Measurements from ENCODE around the gene PTPN4. TPM values are rescaled to one million over a fixed set of nuclear protein-coding genes. Genes with fewer than 3 reads are reported as not detected.

The PTPN4 gene
- total and polyA plus RNA-seq, 9 of the 15 experiments (the other 6 are each of a cell fraction or from before 2014, with no cell fraction given): 5.0 to 32.8 (median 27.3) TPM

DNA sequence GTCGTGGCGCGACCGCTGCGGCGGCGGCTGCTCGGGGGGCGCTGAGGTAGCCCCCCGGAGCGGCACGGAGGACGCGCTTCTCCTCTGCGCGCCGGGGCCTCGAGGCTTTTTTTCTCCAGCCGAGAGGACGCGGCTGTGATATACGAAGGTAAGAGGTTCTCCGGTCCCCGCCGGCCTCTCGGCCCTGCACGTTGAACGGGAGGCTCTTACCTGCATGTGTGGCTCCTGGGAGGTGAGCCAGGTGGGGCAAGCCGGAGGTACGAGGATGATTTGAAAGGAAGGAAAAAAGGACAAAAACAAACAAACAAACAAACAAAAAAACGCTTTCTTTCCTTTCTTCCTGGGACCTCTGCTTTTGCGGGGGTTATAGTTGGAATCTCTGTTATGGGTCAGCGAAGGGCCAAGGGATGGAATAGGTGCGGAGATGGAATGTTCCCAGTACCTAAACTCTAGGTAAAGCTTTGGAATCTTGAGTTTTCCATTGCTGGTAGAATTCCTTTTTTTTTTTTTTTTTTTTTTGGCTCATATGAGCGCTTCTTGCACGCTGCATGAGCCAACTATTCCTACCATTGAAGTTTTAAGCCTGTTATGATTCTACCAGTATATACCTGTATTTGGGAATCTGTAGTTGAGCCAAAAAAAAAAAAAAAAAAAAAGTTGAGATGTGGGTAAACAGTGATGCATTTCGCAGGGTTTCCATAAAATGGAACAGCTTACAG lies 674 bp downstream of the PTPN4 start (continued):
- TF ChIP-seq RFX5 (IDR thresholded peaks at IDR 0.05; ENCODE audit: low read depth, low read length): no peak
- no peak for TF ChIP-seq CBX8 (IDR thresholded peaks at IDR 0.05; ENCODE audit: borderline replicate concordance, extremely low read depth, low read depth, low read length, poor library complexity, severe bottlenecking)
- TF ChIP-seq, protein P1, sequence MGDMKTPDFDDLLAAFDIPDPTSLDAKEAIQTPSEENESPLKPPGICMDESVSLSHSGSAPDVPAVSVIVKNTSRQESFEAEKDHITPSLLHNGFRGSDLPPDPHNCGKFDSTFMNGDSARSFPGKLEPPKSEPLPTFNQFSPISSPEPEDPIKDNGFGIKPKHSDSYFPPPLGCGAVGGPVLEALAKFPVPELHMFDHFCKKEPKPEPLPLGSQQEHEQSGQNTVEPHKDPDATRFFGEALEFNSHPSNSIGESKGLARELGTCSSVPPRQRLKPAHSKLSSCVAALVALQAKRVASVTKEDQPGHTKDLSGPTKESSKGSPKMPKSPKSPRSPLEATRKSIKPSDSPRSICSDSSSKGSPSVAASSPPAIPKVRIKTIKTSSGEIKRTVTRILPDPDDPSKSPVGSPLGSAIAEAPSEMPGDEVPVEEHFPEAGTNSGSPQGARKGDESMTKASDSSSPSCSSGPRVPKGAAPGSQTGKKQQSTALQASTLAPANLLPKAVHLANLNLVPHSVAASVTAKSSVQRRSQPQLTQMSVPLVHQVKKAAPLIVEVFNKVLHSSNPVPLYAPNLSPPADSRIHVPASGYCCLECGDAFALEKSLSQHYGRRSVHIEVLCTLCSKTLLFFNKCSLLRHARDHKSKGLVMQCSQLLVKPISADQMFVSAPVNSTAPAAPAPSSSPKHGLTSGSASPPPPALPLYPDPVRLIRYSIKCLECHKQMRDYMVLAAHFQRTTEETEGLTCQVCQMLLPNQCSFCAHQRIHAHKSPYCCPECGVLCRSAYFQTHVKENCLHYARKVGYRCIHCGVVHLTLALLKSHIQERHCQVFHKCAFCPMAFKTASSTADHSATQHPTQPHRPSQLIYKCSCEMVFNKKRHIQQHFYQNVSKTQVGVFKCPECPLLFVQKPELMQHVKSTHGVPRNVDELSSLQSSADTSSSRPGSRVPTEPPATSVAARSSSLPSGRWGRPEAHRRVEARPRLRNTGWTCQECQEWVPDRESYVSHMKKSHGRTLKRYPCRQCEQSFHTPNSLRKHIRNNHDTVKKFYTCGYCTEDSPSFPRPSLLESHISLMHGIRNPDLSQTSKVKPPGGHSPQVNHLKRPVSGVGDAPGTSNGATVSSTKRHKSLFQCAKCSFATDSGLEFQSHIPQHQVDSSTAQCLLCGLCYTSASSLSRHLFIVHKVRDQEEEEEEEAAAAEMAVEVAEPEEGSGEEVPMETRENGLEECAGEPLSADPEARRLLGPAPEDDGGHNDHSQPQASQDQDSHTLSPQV (IDR thresholded peaks at IDR 0.05): 0 out of 2 replicates have a peak, but pooled peaks have one; percentile 26
- no peak for TF ChIP-seq NR4A1 (CRISPR knock-in tag; IDR thresholded peaks at IDR 0.05)
- 0 out of 2 replicates have a peak, but pooled peaks have one; percentile 21 for TF ChIP-seq NR4A1 (tag; IDR thresholded peaks at IDR 0.05)
- TF ChIP-seq, protein P2, sequence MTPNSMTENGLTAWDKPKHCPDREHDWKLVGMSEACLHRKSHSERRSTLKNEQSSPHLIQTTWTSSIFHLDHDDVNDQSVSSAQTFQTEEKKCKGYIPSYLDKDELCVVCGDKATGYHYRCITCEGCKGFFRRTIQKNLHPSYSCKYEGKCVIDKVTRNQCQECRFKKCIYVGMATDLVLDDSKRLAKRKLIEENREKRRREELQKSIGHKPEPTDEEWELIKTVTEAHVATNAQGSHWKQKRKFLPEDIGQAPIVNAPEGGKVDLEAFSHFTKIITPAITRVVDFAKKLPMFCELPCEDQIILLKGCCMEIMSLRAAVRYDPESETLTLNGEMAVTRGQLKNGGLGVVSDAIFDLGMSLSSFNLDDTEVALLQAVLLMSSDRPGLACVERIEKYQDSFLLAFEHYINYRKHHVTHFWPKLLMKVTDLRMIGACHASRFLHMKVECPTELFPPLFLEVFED (CRISPR knock-in tag; conservative IDR thresholded peaks at IDR 0.05): 0 out of 2 replicates have a peak, but pooled peaks have one; percentile 31
- TF ChIP-seq ZEB2 (IDR thresholded peaks at IDR 0.05): 0 out of 2 replicates have a peak, but pooled peaks have one; percentile 22
- no peak for TF ChIP-seq CCAR2 (IDR thresholded peaks at IDR 0.05; ENCODE audit: low read depth, low read length)
- no peak for TF ChIP-seq FUS (optimal IDR thresholded peaks at IDR 0.05; ENCODE audit: low read depth, low read length)
- no peak for TF ChIP-seq ZNF444 (CRISPR knock-in tag; IDR thresholded peaks at IDR 0.05)
- TF ChIP-seq SRF (CRISPR knock-in tag; IDR thresholded peaks at IDR 0.05): no peak
- TF ChIP-seq NR3C1 (CRISPR knock-in tag; IDR thresholded peaks at IDR 0.05): no peak

All from K562 (cell line).